ENCODE measurements around the gene GBA3.

DNA sequence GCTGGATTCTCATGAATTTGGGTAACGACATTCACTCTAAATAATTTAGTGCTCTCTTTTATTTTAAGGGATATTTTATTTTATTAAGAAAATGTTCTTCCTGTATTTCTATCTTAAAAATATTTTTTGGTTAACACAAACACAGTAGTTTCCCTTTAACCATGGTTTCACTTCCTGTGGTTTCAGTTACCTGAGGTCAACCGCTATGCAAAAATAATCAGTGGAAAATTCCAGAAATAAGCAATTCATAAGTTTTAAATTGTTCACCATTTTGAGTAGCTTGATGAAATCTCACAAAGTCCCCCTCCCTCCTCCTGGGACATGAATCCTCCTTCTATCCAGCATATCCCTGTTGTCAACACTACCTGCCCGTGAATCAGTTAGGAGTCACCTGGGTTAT is 71.4 kb downstream of the GBA3 start:
- TF ChIP-seq CTCF (IDR thresholded peaks at IDR 0.05; ENCODE audit: low read length) (no peak), EZH2 (IDR thresholded peaks at IDR 0.05; ENCODE audit: borderline replicate concordance, low read length) (no peak)

Data from OCI-LY1 (cell line).